A204.1 (cell line): ENCODE results near the gene NCOA7.
"Not testable (repeated sequence)": the region's sequence is repeated elsewhere in the genome, so short reads cannot be mapped to it uniquely, and the experiment has no call there.

Experiments used
- FAIRE-seq: peaks from 2 replicates; lab custom pipeline; 2012; peaks lifted over from hg19 to GRCh38; lab: Jason Lieb, UNC

The NCOA7 gene

DNA sequence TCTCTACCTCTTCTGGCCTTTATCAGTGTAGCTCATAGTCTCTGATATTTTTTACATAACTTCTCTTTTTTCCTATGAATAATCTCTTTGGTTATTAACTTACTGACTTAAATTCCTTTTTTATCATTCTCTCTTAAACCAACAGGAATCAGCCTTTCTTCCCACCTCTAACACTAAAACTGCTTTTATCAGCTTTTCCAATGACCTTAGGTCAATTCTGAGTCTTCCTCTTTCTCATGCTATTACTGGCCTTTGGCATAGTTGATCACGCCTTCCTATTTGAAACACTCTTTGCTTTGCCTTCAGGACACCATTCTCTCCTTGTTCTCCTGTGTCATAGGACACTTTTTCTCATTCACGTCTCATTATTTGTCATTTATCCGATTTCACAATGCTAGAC is 157.7 kb downstream of the NCOA7 start:
- FAIRE-seq = no peak

- no peak for FAIRE-seq
Observed at GRCh38 chr6:125949069-125949468, 158.3 kb downstream of the NCOA7 start.

DNA sequence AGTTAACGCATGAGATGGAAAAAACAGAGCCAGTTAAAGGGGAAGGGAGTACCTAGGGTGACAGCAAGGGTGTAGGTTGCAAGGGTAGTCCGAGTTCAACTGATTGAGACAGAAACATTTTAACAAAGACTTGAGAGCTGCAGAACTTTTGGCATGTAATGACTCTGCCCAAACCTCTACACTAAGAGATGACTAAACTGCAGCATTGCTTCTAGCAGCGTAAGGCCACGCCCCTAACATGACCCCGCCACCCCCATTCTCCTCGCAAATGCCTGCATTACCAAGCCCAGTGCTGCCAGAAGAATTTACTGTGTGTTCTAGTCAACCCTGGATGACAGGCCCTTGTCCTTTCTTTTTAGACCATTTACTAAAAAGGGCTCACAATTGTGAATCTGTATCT is 159.5 kb downstream of the NCOA7 start:
- FAIRE-seq = no peak

- not testable (repeated sequence) for FAIRE-seq
Observed at GRCh38 chr6:125950716-125951115, 160.0 kb downstream of the NCOA7 start.

GRCh38 chr6:125951323-125951722 is 160.6 kb downstream of the NCOA7 start:
- FAIRE-seq = no peak

- no peak for FAIRE-seq
Observed at GRCh38 chr6:125952764-125953501, 162.2 kb downstream of the NCOA7 start.

DNA sequence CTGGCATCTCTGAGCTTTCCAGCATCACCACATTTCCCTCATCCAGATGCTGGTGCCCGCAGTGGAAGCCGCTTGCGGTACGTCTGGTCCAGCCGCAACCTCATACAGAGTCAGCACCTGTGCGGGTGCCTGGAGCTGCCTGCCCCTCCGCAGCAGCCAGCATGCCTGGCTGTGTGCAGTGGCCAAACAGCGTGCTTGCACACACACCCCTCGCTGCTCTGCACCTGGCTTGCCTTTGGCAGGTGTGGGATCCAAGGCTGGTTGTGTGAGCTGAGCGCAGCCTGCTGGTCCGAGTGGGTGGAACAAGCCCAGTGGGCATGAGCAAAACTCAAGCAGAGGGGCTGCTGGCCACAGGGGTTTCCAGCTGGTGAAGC is 162.7 kb downstream of the NCOA7 start:
- no peak for FAIRE-seq

DNA sequence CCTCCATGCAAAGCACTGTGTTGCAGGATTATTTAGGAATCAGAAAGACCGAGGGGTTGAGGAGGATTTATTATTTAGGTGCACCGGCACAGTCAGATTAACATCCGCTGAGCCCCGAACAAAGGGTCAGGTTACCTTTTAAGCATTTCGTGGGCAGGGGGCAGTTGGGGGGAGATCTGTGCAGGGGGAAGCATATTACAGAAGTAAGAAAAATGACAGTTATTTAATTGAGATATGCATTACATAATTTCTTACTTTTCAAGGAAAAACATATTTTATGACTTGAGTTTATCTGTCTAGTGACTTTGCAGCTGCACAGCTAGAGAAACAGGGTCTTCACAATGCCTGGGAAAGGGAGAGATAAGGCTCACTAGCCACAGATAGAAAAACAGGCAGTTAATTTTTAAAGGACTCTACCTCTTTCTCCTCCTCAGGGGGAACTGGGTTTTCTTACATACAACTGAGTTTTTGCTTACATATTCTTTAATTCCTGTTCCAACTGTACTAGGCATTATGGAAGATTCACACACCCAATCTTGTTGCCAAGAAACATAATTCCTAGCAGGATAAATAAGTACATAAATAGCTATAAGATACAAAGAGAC is 164.1 kb downstream of the NCOA7 start:
- no peak for FAIRE-seq

GRCh38 chr6:125955973-125956372 is 165.2 kb downstream of the NCOA7 start:
- no peak for FAIRE-seq

GRCh38 chr6:125956506-125957390 is 166.0 kb downstream of the NCOA7 start, which contains the start of gene HINT3:
Gene HINT3, plus strand, starts transcription at chr6:125956770. Its CDS starts 208 bp downstream, at chr6:125956978.
- peak; percentile 83 for FAIRE-seq

DNA sequence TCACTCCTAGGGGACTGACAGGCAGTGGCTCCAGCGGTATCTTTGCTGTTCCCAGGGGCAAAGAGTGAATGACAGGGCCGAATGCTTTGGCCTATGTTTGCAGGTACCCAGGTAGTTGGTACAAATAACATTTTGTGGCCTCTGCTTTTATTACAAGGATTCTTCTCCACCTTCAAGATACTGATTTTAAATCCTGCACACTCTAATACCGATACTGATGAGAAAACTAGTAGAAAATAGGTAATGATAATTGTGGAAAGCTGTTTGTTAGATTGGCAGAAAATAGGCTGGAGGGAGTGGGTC is 166.6 kb downstream of the NCOA7 start:
- FAIRE-seq = no peak

- FAIRE-seq = no peak
Observed at GRCh38 chr6:125957845-125958244, 167.1 kb downstream of the NCOA7 start.

- FAIRE-seq = no peak
Observed at GRCh38 chr6:125959041-125959440, 168.3 kb downstream of the NCOA7 start.

GRCh38 chr6:125961117-125961516 is 170.4 kb downstream of the NCOA7 start:
- no peak for FAIRE-seq

GRCh38 chr6:125962900-125963497 is 172.2 kb downstream of the NCOA7 start:
- no peak for FAIRE-seq

- FAIRE-seq = no peak
Observed at GRCh38 chr6:125963817-125964216, 173.1 kb downstream of the NCOA7 start.

DNA sequence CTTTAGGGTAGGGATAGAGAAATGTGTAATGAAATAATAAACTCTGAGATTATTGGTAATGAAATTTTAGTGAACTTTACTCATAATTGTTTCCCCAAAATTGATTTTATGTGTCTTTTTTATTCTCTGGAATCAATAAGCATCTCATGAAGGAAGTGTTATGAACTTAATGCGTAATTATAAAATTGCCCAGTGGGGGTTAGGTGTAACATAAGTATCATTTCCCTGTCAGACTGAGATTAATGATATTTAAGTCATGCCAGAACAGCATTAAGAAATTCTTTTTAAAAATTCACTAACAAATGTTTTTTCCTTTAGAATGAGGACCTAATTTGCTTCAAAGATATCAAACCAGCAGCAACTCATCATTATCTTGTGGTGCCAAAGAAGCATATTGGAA is 175.8 kb downstream of the NCOA7 start:
- FAIRE-seq = no peak

- FAIRE-seq = no peak
Observed at GRCh38 chr6:125968493-125968892, 177.7 kb downstream of the NCOA7 start.

DNA sequence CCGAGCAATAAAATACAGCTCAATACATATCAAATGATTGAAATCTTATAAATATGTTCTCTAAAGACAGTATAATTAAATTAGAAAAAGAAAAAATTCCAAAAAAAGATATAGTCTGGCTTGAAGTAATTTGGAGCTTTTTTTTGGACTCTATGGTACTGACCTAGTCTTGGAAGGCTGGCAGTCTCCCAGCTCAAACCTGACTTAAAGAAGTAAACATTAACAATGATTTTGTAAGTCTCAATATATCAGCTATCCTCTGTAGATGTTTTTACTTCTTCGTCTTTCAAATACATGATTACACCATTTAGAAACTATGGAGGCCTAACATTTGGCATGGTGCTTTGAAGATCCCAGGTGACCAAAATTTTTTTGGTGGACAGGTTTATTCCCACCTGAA is 180.0 kb downstream of the NCOA7 start:
- no peak for FAIRE-seq

DNA sequence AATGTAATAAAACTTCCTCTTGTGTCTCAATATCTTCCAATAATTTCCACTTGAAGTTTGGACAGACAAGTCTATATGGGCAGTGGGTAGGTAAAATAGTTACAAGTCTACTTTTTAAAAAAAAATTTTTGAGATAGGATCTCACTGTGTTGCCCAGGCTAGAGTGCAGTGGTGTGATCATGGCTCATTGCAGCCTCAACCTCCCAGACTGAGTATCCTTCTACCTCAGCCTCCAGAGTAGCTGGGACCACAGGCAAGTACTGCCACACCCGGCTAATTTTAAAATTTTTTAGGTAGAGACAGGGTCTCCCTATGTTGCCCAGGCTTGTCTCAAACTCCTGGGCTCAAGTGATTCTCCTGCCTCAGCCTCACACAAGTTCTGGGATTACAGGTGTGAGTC is 181.7 kb downstream of the NCOA7 start:
- not testable (repeated sequence) for FAIRE-seq

DNA sequence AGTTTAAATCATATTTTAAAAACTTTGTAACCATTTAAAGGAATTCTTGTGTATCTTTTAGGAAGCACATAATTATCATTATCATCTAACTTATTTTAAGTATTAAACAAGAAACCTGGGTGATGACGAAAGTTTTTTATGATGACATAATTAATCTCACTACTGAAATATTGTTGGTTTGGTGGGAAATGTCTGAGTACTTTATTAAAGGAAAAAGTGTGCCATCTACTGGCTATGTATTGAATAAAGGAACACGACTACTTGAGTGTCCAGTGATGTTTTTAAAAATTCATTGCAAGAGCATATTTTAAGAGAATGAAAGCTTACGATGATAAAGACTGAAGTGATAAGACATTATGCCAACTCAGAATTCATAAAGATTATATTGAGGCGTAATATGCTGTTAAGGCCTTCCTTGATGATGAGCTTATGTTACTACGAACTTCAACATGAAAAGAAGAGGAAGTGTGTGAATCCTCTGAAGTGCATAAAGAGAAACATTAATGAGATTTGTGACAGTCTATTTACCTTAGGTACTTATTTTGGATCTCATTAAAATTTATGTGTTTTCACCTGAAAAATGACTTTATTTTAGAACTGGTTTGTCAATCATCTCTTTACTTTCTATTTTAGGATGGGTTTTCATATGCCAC is 183.6 kb downstream of the NCOA7 start:
- FAIRE-seq = peak; percentile 98

DNA sequence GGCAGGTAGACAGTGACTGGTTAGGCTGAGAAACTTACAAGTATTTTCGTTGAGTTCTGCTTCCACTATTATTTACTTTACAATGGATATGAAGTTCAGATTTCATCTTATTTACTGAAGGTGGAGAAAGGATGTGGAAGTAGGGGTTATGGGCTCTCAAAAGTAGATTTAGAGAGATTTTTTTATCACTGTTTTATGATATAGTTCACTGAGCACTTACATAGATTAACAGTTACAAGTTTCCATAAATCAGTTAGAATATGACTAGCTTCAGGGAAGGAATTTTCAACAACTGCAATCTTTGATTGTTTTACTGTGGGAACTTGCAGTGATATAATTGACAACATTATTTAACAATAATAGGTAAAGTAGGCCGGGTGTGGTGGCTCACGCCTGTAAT is 188.3 kb downstream of the NCOA7 start:
- no peak for FAIRE-seq
